Small intestine (tissue), 7 donors: ENCODE measurements around the gene ZNF577. TPM values are rescaled to one million over a fixed set of nuclear protein-coding genes. Genes with fewer than 3 reads are reported as not detected.
A peak's percentile ranks its signal among the peaks of the same experiment; 100 is the strongest.

ENCODE experiments used
- DNase-seq, 2 donors: peaks; one replicate each; pipeline versions ENCODE4 v3.0.0 to v3.0.0-alpha.2; 2013
- FAIRE-seq: peaks from 2 replicates; lab custom pipeline; 2012; peaks lifted over from hg19 to GRCh38; lab: Jason Lieb, UNC
- H3K27ac ChIP-seq, 3 donors: one replicate each; pipeline ENCODE4 v1.5.1; 2013; ENCODE audit warnings: low read length in 2 of 3, mild to moderate bottlenecking in 2 of 3, control low read depth in 1 of 3, inconsistent platforms in 1 of 3, low read depth in 1 of 3, moderate library complexity in 1 of 3
- H3K27me3 ChIP-seq, 3 donors: one replicate each; pipeline ENCODE4 v1.6.1; 2013; ENCODE audit warnings: low read length in 3 of 3, inconsistent platforms in 1 of 3; ENCODE audit not compliant: control insufficient read depth in 3 of 3, insufficient read depth in 3 of 3
- H3K36me3 ChIP-seq, 3 donors: one replicate each; pipeline ENCODE4 v1.6.1; 2013; ENCODE audit warnings: low read length in 3 of 3, inconsistent platforms in 1 of 3, low read depth in 1 of 3, mild to moderate bottlenecking in 1 of 3, moderate library complexity in 1 of 3; ENCODE audit not compliant: control insufficient read depth in 3 of 3, insufficient read depth in 2 of 3
- H3K4me1 ChIP-seq, 3 donors: one replicate each; pipeline ENCODE4 v1.6.1; 2013; ENCODE audit warnings: low read length in 2 of 3, inconsistent platforms in 1 of 3, low read depth in 1 of 3, mild to moderate bottlenecking in 1 of 3, moderate library complexity in 1 of 3; ENCODE audit not compliant: control insufficient read depth in 3 of 3, insufficient read depth in 2 of 3
- H3K4me3 ChIP-seq, 3 donors: one replicate each; pipeline ENCODE4 v1.5.1; 2013; ENCODE audit warnings: low read length in 3 of 3, control low read depth in 1 of 3, inconsistent platforms in 1 of 3, low read depth in 1 of 3, mild to moderate bottlenecking in 1 of 3, moderate library complexity in 1 of 3
- H3K9me3 ChIP-seq, 2 donors: one replicate each; pipeline ENCODE4 v1.6.1; 2013; ENCODE audit warnings: low read depth in 1 of 2, low read length in 1 of 2; ENCODE audit not compliant: control insufficient read depth in 2 of 2, insufficient read depth in 1 of 2
- WGBS, 3 donors: extraction: QIAGEN DNeasy Blood & Tissue Kit; methylation state at CpG; one replicate each; pipeline ENCODE4 v1.1.7; 2013; 5-methylcytosine and 5-hydroxymethylcytosine counted together
- polyA plus RNA-seq, 4 donors: library from polyadenylated mRNA; stranded (reverse) in 3 of 4; unstranded in 1 of 4; fragments of 200-250 nt in 3 of 4; fragments of 120-200 nt in 1 of 4; gene quantifications; one replicate each; pipeline versions ENCODE4 v1.2.1 to v1.2.3, GENCODE V29; 2013
- donor health status: healthy with polysubstance abuse.
- donor health status: control.
- donor health status: control.
- donor health status: Bipolar disorder and iron deficiency.
- donor health status: healthy.

The ZNF577 gene
- polyA plus RNA-seq, 4 donors, result 4.7 to 29.4 (median 8.0) TPM

DNA sequence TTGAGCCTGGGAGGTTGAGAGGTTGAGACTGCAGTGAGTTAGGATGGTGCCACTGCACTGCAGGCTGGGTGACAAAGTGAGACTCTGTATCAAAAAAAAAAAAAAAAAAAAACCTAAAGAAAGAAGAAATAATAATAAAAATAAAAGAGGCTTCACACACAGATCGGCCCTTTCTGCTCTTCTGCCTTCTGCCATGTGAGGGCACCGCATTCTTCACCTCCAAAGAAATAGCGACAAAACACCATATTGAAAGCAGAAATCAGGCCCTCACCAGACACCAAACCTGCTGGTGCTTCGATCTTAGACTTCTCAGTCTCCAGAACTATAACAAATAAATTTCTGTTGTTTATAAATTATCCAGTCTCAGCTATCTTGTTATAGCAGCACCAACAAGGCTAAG, 14.1 kb upstream of the ZNF577 start:
- H3K27me3 ChIP-seq, result no peaks in the 10 kb centered on the region
- DNase-seq (no peak), FAIRE-seq (no peak)
- H3K27ac ChIP-seq, result no peak overlapping the region
- H3K9me3 ChIP-seq, result peaks cover 4 to 61% of the 10 kb centered on the region in 2 donors
- no peaks in the 10 kb centered on the region for H3K4me1 ChIP-seq
- no peak overlapping the region for H3K4me3 ChIP-seq
- WGBS, 3 donors, result 94 to 95% (median 95%) methylated on average over 4 of the region's 4 CpGs
- peaks cover 25 to 30% (median 29%) of the 10 kb centered on the region in 3 donors for H3K36me3 ChIP-seq

- WGBS, 3 donors, result 96 to 99% (median 98%) methylated on average over 10 of the region's 10 CpGs
- Histone ChIP-seq H3K27ac (no peak overlapping the region), H3K4me1 (peaks cover 0 to 6% (median 3%) of the 10 kb centered on the region in 3 donors), H3K4me3 (no peak overlapping the region), H3K36me3 (peaks cover 28 to 51% (median 36%) of the 10 kb centered on the region in 3 donors), H3K9me3 (peaks cover 11 to 56% of the 10 kb centered on the region in 2 donors), H3K27me3 (no peaks in the 10 kb centered on the region)
- peak in 1 of 2 donors; percentile 21 for DNase-seq
- FAIRE-seq, result no peak
Measured at GRCh38 chr19:51891193-51891747, 3.5 kb upstream of the ZNF577 start.

DNA sequence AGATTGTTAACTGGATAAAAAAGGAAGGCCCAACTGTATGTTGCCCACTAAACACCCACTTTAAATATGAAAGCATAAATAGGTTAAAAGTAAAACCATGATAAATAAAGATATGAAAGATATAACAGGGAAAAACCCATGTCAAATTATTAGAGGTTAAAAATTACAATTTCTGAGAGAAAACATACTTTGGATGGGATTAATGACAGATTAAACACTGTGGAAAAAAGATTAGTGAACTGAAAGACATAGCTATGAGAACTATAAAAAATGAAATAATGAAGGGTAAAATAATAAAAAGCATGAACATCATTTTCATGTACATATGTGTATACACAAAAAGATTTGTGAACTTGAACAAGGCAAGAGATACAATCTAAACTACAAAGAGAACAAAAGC, 2.2 kb upstream of the ZNF577 start:
- no peaks in the 10 kb centered on the region for H3K27me3 ChIP-seq
- no peak overlapping the region for H3K4me3 ChIP-seq
- peaks cover 10 to 54% of the 10 kb centered on the region in 2 donors for H3K9me3 ChIP-seq
- peaks cover 0 to 6% (median 3%) of the 10 kb centered on the region in 3 donors for H3K4me1 ChIP-seq
- H3K36me3 ChIP-seq, result peaks cover 21 to 41% (median 24%) of the 10 kb centered on the region in 3 donors
- no peak for DNase-seq
- FAIRE-seq, result no peak
- no peak overlapping the region for H3K27ac ChIP-seq

- H3K9me3 ChIP-seq, result peaks cover 13 to 32% of the 10 kb centered on the region in 2 donors
- 96 to 98% (median 97%) methylated on average over 2 of the region's 2 CpGs for WGBS, 3 donors
- H3K36me3 ChIP-seq, result peaks cover 0 to 12% (median 0%) of the 10 kb centered on the region in 3 donors
- no peak overlapping the region for H3K27ac ChIP-seq
- DNase-seq (no peak), FAIRE-seq (no peak)
- H3K4me3 ChIP-seq, result no peak overlapping the region
- H3K4me1 ChIP-seq, result peaks cover 0 to 6% (median 3%) of the 10 kb centered on the region in 3 donors
- H3K27me3 ChIP-seq, result no peaks in the 10 kb centered on the region
Measured at GRCh38 chr19:51884713-51885112, 3.0 kb downstream of the ZNF577 start.

DNA sequence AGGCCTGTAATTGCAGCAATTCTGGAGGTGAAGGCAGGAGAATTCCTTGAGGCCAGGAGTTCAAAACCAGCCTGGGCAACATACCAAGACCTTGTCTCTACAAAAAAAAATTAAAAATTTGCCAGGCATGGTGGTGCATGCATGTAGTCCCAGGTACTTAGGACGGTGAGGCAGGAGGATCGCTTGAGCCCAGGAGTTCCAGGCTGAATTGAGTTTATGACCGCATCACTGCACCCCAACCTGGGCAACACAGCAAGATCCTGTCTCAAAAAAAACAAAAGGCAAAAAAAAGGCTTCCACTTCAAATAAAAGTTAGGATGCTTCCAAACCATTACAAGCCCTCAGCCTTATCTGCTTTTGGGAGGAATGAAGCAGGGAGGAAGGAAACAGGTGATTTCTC, 5.2 kb downstream of the ZNF577 start:
- Histone ChIP-seq H3K9me3 (peaks cover 15 to 29% of the 10 kb centered on the region in 2 donors), H3K4me1 (no peaks in the 10 kb centered on the region), H3K4me3 (no peak overlapping the region), H3K36me3 (peaks cover 0 to 22% (median 6%) of the 10 kb centered on the region in 3 donors), H3K27me3 (no peaks in the 10 kb centered on the region), H3K27ac (no peak overlapping the region)
- FAIRE-seq, result no peak
- no peak for DNase-seq
- 98 to 100% (median 99%) methylated on average over 3 of the region's 3 CpGs for WGBS, 3 donors

GRCh38 chr19:51873097-51873496, 14.7 kb downstream of the ZNF577 start:
- H3K27ac ChIP-seq, result no peak overlapping the region
- H3K4me3 ChIP-seq, result no peak overlapping the region
- no peak for DNase-seq
- no peak for FAIRE-seq
- H3K9me3 ChIP-seq, result peaks cover 24 to 68% of the 10 kb centered on the region in 2 donors
- H3K4me1 ChIP-seq, result no peaks in the 10 kb centered on the region
- no peaks in the 10 kb centered on the region for H3K27me3 ChIP-seq
- 93 to 98% (median 97%) methylated on average over 4 of the region's 4 CpGs for WGBS, 3 donors
- peaks cover 16 to 37% (median 24%) of the 10 kb centered on the region in 3 donors for H3K36me3 ChIP-seq

- WGBS, 3 donors, result 82 to 95% (median 89%) methylated on average over 2 of the region's 2 CpGs
Measured at GRCh38 chr19:51861870-51862622, 25.7 kb downstream of the ZNF577 start.

DNA sequence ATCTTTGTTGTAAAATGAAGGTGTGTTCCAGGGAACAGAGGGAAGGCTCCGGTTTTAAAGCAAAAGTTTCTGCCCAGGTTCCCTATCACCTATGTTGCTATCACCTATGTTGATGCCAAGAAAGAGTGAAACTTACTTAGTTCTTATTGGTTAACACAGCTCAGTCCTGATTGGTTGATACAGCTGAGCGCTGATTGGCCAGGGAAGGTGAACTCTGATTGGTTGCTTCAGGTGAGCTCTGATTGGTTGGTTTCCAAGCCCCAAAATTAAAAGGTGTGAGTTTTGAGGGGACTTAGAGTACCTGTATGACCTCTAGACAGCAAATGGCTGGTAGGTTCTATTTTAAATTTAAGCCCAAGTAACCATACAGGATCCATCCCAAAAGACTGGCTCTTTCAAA, 50.6 kb downstream of the ZNF577 start:
- no peak overlapping the region for H3K4me3 ChIP-seq
- DNase-seq, result no peak
- H3K4me1 ChIP-seq, result no peaks in the 10 kb centered on the region
- H3K27ac ChIP-seq, result no peak overlapping the region
- H3K9me3 ChIP-seq, result peaks cover 4 to 13% of the 10 kb centered on the region in 2 donors
- H3K27me3 ChIP-seq, result no peaks in the 10 kb centered on the region
- FAIRE-seq, result no peak
- H3K36me3 ChIP-seq, result no peaks in the 10 kb centered on the region
- 92 to 96% (median 93%) methylated on average over 2 of the region's 2 CpGs for WGBS, 3 donors

More at GRCh38 chr19:51861870-51862622, 25.7 kb downstream of the ZNF577 start:
- DNase-seq (no peak), FAIRE-seq (no peak)
- Histone ChIP-seq H3K9me3 (peaks cover 13 to 36% of the 10 kb centered on the region in 2 donors), H3K4me3 (no peak overlapping the region), H3K4me1 (no peaks in the 10 kb centered on the region), H3K27me3 (no peaks in the 10 kb centered on the region), H3K36me3 (no peaks in the 10 kb centered on the region), H3K27ac (no peak overlapping the region)
